ENCODE data around the gene ELOA. TPM values are rescaled to one million over a fixed set of nuclear protein-coding genes. Genes with fewer than 3 reads are reported as not detected.
A peak's percentile ranks its signal among the peaks of the same experiment; 100 is the strongest.

The ELOA gene
- total and polyA plus RNA-seq, 2 of the 13 experiments (the other 11 are each of a cell fraction or from before 2014, with no cell fraction given), result 14.2 to 28.5 TPM

- no peak for TF ChIP-seq NFIC (IDR thresholded peaks at IDR 0.05; ENCODE audit: low read length)
- TF ChIP-seq ZBTB8A (CRISPR knock-in tag; IDR thresholded peaks at IDR 0.05; ENCODE audit: borderline replicate concordance, low read depth), result no peak
- TF ChIP-seq IKZF5 (CRISPR knock-in tag; IDR thresholded peaks at IDR 0.05), result peak; percentile 56; the same call in 1 of the 2 replicates
- TF ChIP-seq MAZ (IDR thresholded peaks at IDR 0.05; ENCODE audit: borderline replicate concordance, low read depth, low read length), result 0 out of 2 replicates have a peak, but pooled peaks have one; percentile 35
- peak; percentile 57; the same call in 1 of the 2 replicates for TF ChIP-seq MAZ (CRISPR knock-in tag; IDR thresholded peaks at IDR 0.05; ENCODE audit: low read depth)
- peak; percentile 69 for TF ChIP-seq ATF7-NPFF (CRISPR knock-in tag; IDR thresholded peaks at IDR 0.05; ENCODE audit: low read depth)
- TF ChIP-seq CERS6 (CRISPR knock-in tag; IDR thresholded peaks at IDR 0.05), result no peak
- no peak for TF ChIP-seq CCAR2 (optimal IDR thresholded peaks at IDR 0.05; ENCODE audit: low read depth, low read length)
- no peak for TF ChIP-seq PLSCR1 (CRISPR knock-in tag; IDR thresholded peaks at IDR 0.05; ENCODE audit: borderline replicate concordance)
- TF ChIP-seq ZNF136 (CRISPR knock-in tag; IDR thresholded peaks at IDR 0.05; ENCODE audit: low read depth), result no peak
- TF ChIP-seq PRDM10 (CRISPR knock-in tag; IDR thresholded peaks at IDR 0.05; ENCODE audit: low read depth), result no peak
- 0 out of 2 replicates have a peak, but pooled peaks have one; percentile 60 for TF ChIP-seq ZNF704 (CRISPR knock-in tag; IDR thresholded peaks at IDR 0.05; ENCODE audit: borderline replicate concordance)
- TF ChIP-seq ZNF18 (CRISPR knock-in tag; IDR thresholded peaks at IDR 0.05; ENCODE audit: insufficient replicate concordance), result peak; percentile 62
- TF ChIP-seq PHF20 (CRISPR knock-in tag; IDR thresholded peaks at IDR 0.05), result peak; percentile 73; the same call in 1 of the 2 replicates
- TF ChIP-seq HOXA3 (CRISPR knock-in tag; IDR thresholded peaks at IDR 0.05), result peak; percentile 84
- TF ChIP-seq ZNF709 (CRISPR knock-in tag; IDR thresholded peaks at IDR 0.05), result peak; percentile 78
- TF ChIP-seq ZNF10 (CRISPR knock-in tag; IDR thresholded peaks at IDR 0.05; ENCODE audit: borderline replicate concordance, low read depth), result no peak
Observed at GRCh38 chr1:23743287-23744152, at the start of gene ELOA (continued).
